HuH-7 (cell line): Measurements from ENCODE around the gene KRT40.
"Not testable (repeated sequence)": the region's sequence is repeated elsewhere in the genome, so short reads cannot be mapped to it uniquely, and the experiment has no call there.

Experiments
- DNase-seq: peaks from one replicate; pipeline ENCODE4 v3.0.0; 2011; ENCODE audit warnings: low spot score

The KRT40 gene

GRCh38 chr17:40984226-40984625 lies at the start of gene KRT40:
KRT40 (minus strand) TSS chr17:40984326; CDS start chr17:40984273, 53 bp downstream.
- DNase-seq, result no peak

- DNase-seq, result no peak
These were observed 45.6 kb upstream of the KRT40 start, which contains the start of gene KRTAP1-4 for GRCh38 chr17:41029633-41030245. KRTAP1-4 (minus strand) TSS chr17:41030195; CDS start chr17:41030078, 117 bp downstream.

- DNase-seq, result no peak
These were observed 42.8 kb upstream of the KRT40 start, which contains the start of gene KRTAP1-5 for GRCh38 chr17:41026715-41027471. KRTAP1-5 (minus strand) TSS chr17:41027208; CDS start chr17:41027155, 53 bp downstream.

GRCh38 chr17:41024697-41025096 lies 40.6 kb upstream of the KRT40 start:
- DNase-seq, result no peak

GRCh38 chr17:41020336-41020735 lies 36.2 kb upstream of the KRT40 start:
- DNase-seq, result no peak

- DNase-seq, result no peak
These were observed 35.3 kb upstream of the KRT40 start for GRCh38 chr17:41019415-41019814.

- DNase-seq, result no peak
These were observed 34.4 kb upstream of the KRT40 start for GRCh38 chr17:41018541-41018940.

GRCh38 chr17:41016578-41017215 lies 32.6 kb upstream of the KRT40 start:
- DNase-seq, result no peak

- no peak for DNase-seq
These were observed 31.3 kb upstream of the KRT40 start for GRCh38 chr17:41015454-41015853.

- DNase-seq, result no peak
These were observed 29.5 kb upstream of the KRT40 start for GRCh38 chr17:41013606-41014005.

- DNase-seq, result no peak
These were observed 29.1 kb upstream of the KRT40 start for GRCh38 chr17:41013181-41013580.

- no peak for DNase-seq
These were observed 28.4 kb upstream of the KRT40 start for GRCh38 chr17:41012326-41013120.

- no peak for DNase-seq
These were observed 26.3 kb upstream of the KRT40 start for GRCh38 chr17:41010441-41010840.

GRCh38 chr17:41009936-41010335 lies 25.8 kb upstream of the KRT40 start:
- DNase-seq, result no peak

- DNase-seq, result no peak
These were observed 25.2 kb upstream of the KRT40 start for GRCh38 chr17:41009301-41009760.

GRCh38 chr17:41008811-41009210 lies 24.7 kb upstream of the KRT40 start, which contains the start of gene KRTAP3-1:
KRTAP3-1 (minus strand) TSS chr17:41009128; CDS start chr17:41009074, 54 bp downstream.
- no peak for DNase-seq

GRCh38 chr17:41004397-41004796 lies 20.3 kb upstream of the KRT40 start:
- no peak for DNase-seq

- DNase-seq, result no peak
These were observed 19.8 kb upstream of the KRT40 start for GRCh38 chr17:41003926-41004325.

- no peak for DNase-seq
These were observed 18.7 kb upstream of the KRT40 start for GRCh38 chr17:41002814-41003213.

GRCh38 chr17:41001795-41002194 lies 17.7 kb upstream of the KRT40 start:
- no peak for DNase-seq

GRCh38 chr17:40999563-40999962 lies 15.4 kb upstream of the KRT40 start, which contains the start of gene KRTAP3-2:
KRTAP3-2 (minus strand) TSS chr17:40999906; CDS start chr17:40999853, 53 bp downstream.
- DNase-seq, result not testable (repeated sequence)

- no peak for DNase-seq
These were observed 13.2 kb upstream of the KRT40 start for GRCh38 chr17:40997361-40997760.
